Activated CD4-positive, alpha-beta T cell treated with anti-CD3 and anti-CD28 coated beads, Interleukin-2, amount 10 ng/mL, durations not matched to agents 7 days and 5 days (primary cell): ENCODE measurements around the gene GABPA. TPM values are rescaled to one million over a fixed set of nuclear protein-coding genes. Genes with fewer than 3 reads are reported as not detected.
A peak's percentile ranks its signal among the peaks of the same experiment; 100 is the strongest.
"Not testable (repeated sequence)": the region's sequence is repeated elsewhere in the genome, so short reads cannot be mapped to it uniquely, and the experiment has no call there.

ENCODE experiments used
- CTCF ChIA-PET: fragments of 350-600 bp; sonication (Branson Sonifier 250); formaldehyde crosslinking; loops from one replicate; lab custom pipeline; 2021; ENCODE audit warnings: antibody characterized with exemption; lab: Charles Lee
- POLR2A ChIA-PET: fragments of 350-600 bp; sonication (Branson Sonifier 250); formaldehyde crosslinking; loops from one replicate; lab custom pipeline; 2021; ENCODE audit warnings: antibody characterized with exemption; lab: Charles Lee
- DNase-seq: peaks from one replicate; pipeline ENCODE4 v3.0.0-alpha.2; 2020
- H3K27ac Mint-ChIP-seq: one replicate; pipeline ENCODE4 v1.8.0; 2021; ENCODE audit warnings: mild to moderate bottlenecking, moderate library complexity, mixed read lengths
- H3K27me3 Mint-ChIP-seq: one replicate; pipeline ENCODE4 v1.8.0; 2021; ENCODE audit warnings: mixed read lengths
- H3K36me3 Mint-ChIP-seq: one replicate; pipeline ENCODE4 v1.8.0; 2021; ENCODE audit warnings: low read depth, mixed read lengths
- H3K4me1 Mint-ChIP-seq: one replicate; pipeline ENCODE4 v1.8.0; 2021; ENCODE audit warnings: mixed read lengths
- H3K4me3 Mint-ChIP-seq: one replicate; pipeline ENCODE4 v1.8.0; 2021; ENCODE audit warnings: mild to moderate bottlenecking, moderate library complexity, mixed read lengths
- H3K9me3 Mint-ChIP-seq: one replicate; pipeline ENCODE4 v1.8.0; 2021; ENCODE audit warnings: mixed read lengths
- total RNA-seq, 2 experiments: library from RNA; stranded (reverse); gene quantifications; one replicate each; pipeline ENCODE4 v1.2.3, GENCODE V29; 2021

Gene GABPA
- total RNA-seq = 10 to 100 TPM; 26.9 TPM

DNA sequence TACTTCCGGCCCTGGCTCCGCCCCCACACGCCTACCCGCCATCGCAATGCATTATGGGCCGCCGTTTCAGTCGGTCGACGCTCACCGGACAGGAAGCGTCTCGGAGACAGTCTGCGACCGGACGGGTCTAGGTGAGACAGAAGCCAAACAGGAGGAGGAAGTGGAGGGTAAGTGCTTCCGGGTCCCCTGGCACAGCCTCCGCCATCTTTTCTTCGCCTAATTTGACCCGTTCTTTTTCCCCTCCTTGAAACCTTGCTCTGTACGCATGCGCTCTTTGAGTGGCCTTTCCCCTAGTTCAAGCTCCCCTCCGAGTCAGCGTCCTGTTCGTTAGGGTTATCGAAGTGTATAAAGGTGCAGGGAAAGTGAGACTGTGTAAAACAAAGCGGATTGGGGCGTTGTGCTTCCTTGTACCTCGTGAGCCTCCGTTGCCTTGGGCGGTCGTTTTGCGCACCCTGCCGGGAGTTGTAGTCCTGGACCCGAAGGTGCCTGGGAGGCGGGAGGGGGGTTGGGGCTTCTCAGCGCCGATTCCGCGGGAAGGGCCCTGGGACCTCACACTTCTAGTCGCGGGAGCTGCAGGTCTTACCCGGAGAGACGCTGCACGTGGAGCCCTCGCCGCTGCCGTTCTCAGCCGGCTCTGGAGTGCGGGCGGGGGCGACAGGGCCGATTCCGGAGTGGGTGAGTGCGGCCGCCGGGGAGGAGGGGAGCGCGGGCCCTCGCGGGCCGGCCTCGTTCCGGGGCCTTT, at the start of gene GABPA, which contains the start of gene ATP5PF:
Gene GABPA, plus strand, starts transcription at position 69 of the 742 bp plus-strand sequence. CDS start 6,627 bp downstream, outside the sequence.
Gene ATP5PF, minus strand, starts transcription at position 1 of the 742 bp plus-strand sequence. CDS start 5,110 bp downstream, outside the sequence.
- peak; percentile 98 for DNase-seq
- no peaks in the 10 kb centered on the region for H3K9me3 Mint-ChIP-seq
- peak within 1 kb of the TSS; percentile 99 for H3K4me3 Mint-ChIP-seq
- peak within 1 kb of the TSS; percentile 100 for H3K27ac Mint-ChIP-seq
- H3K4me1 Mint-ChIP-seq = peaks cover 50% of the 10 kb centered on the region
- ChIA-PET POLR2A (interaction anchor here (0.7 kb wide), 1 partner anchor 25 kb away, joined by 3 read pairs; no protein-coding TSS in a partner anchor), CTCF (interaction anchor here (0.6 to 1.7 kb wide), 9 partner anchors 14 to 139 kb away, joined by 3 to 6 read pairs (median 3); no protein-coding TSS in a partner anchor)
- H3K36me3 Mint-ChIP-seq = peaks cover 7% of the 10 kb centered on the region
- H3K27me3 Mint-ChIP-seq = no peaks in the 10 kb centered on the region

DNA sequence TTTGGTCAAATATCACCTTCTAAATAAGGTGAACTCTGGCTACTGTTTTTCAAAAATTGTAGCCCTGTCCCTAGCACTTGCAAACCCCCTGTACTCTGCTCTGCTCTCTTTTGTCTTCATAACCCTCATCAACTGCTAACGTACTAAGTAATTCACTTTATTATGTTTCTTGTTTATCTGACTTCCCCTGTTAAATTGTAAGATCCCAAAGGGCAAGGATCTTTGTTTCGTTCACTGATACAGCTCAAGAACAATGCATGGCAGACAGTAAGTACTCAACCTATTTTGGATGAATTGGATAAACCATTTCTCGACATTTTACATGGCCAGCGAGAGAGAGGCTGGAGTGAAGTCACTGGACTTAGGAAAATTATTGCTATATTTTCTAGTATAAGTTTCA, 47.0 kb upstream of the GABPA start:
- no peak for DNase-seq
- no peak overlapping the region for H3K27ac Mint-ChIP-seq
- ChIA-PET CTCF (no interaction called here), POLR2A (no interaction called here)
- no peaks in the 10 kb centered on the region for H3K4me1 Mint-ChIP-seq
- no peaks in the 10 kb centered on the region for H3K36me3 Mint-ChIP-seq
- H3K27me3 Mint-ChIP-seq = peaks cover 7% of the 10 kb centered on the region
- H3K9me3 Mint-ChIP-seq = no peaks in the 10 kb centered on the region
- no peak overlapping the region for H3K4me3 Mint-ChIP-seq

DNA sequence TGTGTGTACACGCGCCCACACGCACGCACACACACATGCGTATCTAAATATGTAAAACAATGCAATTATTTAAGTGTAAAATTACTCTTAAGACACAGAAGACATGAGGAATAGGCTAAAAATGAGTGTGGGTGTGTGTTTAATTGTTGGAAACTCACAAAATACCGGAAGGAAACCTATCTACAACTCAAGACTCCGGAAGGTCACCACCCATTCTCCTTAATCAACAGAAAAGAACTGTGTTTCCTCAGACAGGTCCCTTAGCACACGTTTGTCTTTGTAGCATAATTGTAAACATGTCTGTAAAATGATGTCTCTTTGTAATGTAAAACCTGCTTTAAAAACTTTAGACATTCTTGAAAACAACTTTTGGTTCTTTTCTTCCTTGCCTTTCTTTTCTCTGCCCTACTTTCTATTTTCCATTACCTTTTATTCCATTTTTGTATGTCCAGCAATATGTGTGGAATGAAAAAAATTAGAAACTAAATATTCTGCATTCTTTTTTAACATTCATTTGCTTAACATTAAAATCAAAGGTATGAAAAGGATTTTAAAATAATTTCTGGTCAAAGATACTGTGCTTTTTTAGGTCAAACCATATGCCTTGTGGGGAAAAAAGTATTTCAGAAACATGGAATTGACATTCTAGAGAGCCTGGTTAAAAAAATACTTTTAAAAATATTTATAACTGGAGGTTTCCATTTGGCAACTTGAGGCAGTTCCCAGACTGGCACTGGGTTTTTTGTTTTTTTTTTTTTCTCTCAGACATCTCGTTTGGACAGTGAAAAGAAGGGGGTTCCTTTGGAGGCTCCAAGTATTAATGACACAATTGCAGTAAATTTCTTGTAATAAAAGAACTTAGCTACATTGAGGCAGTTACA, 46.3 kb upstream of the GABPA start:
- H3K36me3 Mint-ChIP-seq = no peaks in the 10 kb centered on the region
- no peak overlapping the region for H3K4me3 Mint-ChIP-seq
- H3K9me3 Mint-ChIP-seq = no peaks in the 10 kb centered on the region
- ChIA-PET CTCF (no interaction called here), POLR2A (no interaction called here)
- H3K4me1 Mint-ChIP-seq = no peaks in the 10 kb centered on the region
- no peak for DNase-seq
- peaks cover 7% of the 10 kb centered on the region for H3K27me3 Mint-ChIP-seq
- no peak overlapping the region for H3K27ac Mint-ChIP-seq

DNA sequence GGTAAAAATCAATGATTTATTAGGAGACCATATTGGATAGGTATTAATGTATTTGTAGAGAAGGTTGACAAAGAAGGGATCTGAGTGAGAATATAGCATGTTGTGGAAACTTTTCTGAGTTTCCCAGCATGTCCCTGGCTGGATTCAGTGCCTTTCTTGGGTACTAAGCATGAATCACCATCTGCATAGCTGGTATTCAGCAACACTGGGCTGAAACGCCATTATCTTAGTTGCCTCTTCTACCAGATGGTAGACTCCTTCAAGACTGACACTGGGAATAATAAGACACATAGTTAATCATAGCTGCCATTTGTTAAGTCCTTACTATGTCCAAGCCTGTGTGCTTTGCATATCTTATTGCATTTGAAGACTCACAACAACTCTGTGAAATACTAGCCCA, 45.5 kb upstream of the GABPA start:
- no peaks in the 10 kb centered on the region for H3K36me3 Mint-ChIP-seq
- DNase-seq = no peak
- no peaks in the 10 kb centered on the region for H3K4me1 Mint-ChIP-seq
- H3K4me3 Mint-ChIP-seq = no peak overlapping the region
- ChIA-PET POLR2A (no interaction called here), CTCF (no interaction called here)
- H3K9me3 Mint-ChIP-seq = no peaks in the 10 kb centered on the region
- H3K27ac Mint-ChIP-seq = no peak overlapping the region
- peaks cover 7% of the 10 kb centered on the region for H3K27me3 Mint-ChIP-seq

DNA sequence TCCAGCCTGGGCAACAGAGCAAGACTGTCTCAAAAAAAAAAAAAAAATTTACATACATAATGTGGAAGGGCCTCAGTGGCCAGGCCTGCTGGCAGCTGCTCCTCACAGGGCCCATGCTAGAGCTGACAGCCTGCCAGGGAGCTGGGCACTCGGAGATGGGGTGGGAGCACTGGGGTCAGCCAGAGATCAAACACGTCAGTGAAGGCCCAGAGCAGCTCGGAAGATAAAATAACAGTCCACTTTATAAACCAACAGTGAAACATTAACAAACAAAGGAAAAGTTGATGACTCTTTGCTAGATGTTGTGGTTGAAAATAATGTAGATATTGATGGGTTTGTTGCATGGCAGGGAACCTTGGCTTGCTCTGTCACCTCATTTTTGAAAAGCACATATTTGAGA, 42.8 kb upstream of the GABPA start:
- H3K4me1 Mint-ChIP-seq = no peaks in the 10 kb centered on the region
- no peaks in the 10 kb centered on the region for H3K9me3 Mint-ChIP-seq

DNA sequence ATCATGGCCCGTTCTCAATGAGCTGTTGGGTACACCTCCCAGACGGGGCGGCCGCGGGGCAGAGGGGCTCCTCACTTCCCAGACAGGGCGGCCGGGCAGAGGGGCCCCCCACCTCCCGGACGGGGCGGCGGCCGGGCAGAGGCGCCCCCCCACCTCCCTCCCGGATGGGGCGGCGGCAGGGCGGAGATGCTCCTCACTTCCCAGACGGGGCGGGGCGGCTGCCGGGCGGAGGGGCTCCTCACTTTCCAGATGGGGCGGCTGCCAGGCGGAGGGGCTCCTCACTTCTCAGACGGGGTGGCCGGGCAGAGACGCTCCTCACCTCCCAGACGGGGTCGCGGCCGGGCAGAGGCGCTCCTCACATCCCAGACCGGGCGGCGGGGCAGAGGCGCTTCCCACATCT, 39.3 kb upstream of the GABPA start:
- DNase-seq, H3K4me3 Mint-ChIP-seq, H3K36me3 Mint-ChIP-seq, CTCF ChIA-PET, H3K27me3 Mint-ChIP-seq, H3K4me1 Mint-ChIP-seq, H3K27ac Mint-ChIP-seq, H3K9me3 Mint-ChIP-seq, POLR2A ChIA-PET: not testable (repeated sequence)

More for the DNA sequence above, 42.8 kb upstream of the GABPA start:
- no peak for DNase-seq
- POLR2A ChIA-PET = no interaction called here
- Mint-ChIP-seq H3K27me3 (peaks cover 2% of the 10 kb centered on the region), H3K27ac (no peak overlapping the region), H3K36me3 (no peaks in the 10 kb centered on the region), H3K4me3 (no peak overlapping the region)
- CTCF ChIA-PET = interaction anchor here (1.0 kb wide), 1 partner anchor 66 kb away, joined by 3 read pairs; no protein-coding TSS in a partner anchor

DNA sequence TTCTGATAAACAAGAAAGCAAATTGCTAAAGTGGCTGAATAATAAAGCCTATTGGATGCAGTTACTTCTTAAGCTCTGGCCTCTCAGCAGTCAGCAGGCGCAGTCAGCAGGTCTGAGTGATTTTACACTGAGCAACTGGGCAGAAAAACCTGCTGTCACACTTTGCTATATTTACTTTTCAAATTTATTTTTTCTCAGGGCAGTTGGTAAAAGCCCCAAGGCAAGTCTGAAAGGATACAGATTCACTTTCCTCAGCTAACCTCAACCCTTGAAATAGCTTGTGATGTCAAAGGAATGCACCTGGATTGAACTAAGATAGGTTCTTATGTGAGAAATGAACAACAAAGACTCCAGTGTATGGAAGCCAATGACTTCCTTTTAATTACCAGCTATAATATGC, 34.0 kb upstream of the GABPA start:
- Mint-ChIP-seq H3K4me1 (no peaks in the 10 kb centered on the region), H3K36me3 (no peaks in the 10 kb centered on the region), H3K4me3 (no peak overlapping the region), H3K9me3 (peaks cover 4% of the 10 kb centered on the region), H3K27me3 (no peaks in the 10 kb centered on the region), H3K27ac (no peak overlapping the region)
- DNase-seq = no peak
- POLR2A ChIA-PET = no interaction called here
- CTCF ChIA-PET = no interaction called here

DNA sequence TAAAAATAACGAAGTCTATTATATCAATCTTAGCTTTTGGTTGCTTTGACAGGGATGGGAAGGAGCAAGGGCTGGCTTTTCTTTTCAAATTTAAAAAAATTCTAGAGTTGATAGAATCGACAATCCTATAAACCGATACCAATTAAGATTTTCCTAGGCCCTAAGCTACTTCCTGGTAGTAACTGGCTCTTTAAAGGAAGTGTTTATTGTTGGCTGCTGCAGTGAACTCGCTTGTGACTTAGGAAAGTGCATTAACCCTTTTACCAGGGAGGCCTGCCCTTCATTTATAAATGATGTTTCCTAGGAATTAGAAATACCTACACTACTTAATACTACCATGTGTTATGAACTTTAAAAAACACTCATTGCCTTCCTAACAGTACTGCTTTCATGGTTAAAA, 33.2 kb upstream of the GABPA start:
- Mint-ChIP-seq H3K9me3 (peaks cover 4% of the 10 kb centered on the region), H3K4me3 (no peak overlapping the region), H3K36me3 (no peaks in the 10 kb centered on the region), H3K27me3 (no peaks in the 10 kb centered on the region), H3K27ac (no peak overlapping the region), H3K4me1 (no peaks in the 10 kb centered on the region)
- ChIA-PET POLR2A (no interaction called here), CTCF (interaction anchor here (0.6 kb wide), 1 partner anchor 229 kb away, joined by 3 read pairs; no protein-coding TSS in a partner anchor)
- no peak for DNase-seq

DNA sequence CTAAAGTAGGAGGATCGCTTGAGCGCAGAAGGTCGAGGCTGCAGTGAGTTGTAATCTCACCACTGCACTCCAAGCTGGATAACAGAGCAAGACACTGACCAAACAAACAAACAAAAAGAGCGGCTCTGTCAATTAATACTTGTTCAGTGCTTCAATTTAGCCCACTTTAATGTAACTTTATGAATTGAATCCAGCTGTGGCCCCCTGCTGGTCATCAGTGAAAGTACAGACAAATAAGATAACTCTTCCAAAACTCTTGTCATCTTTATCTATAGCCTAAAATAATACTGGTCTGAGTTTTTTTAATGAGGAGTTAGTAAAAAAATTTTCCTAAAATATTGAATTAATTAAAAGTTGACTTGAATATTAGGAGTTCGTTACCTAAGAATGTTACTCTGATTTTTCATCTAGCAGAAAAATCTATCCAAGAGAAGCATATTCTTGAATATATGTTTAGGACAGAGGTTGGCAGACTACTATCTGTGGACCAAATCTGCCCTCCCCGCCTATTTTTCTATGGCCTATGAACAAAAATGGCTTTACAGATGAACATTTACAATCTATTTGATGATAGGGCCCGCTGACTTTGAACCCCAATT, 26.2 kb upstream of the GABPA start:
- H3K4me1 Mint-ChIP-seq = no peaks in the 10 kb centered on the region

DNA sequence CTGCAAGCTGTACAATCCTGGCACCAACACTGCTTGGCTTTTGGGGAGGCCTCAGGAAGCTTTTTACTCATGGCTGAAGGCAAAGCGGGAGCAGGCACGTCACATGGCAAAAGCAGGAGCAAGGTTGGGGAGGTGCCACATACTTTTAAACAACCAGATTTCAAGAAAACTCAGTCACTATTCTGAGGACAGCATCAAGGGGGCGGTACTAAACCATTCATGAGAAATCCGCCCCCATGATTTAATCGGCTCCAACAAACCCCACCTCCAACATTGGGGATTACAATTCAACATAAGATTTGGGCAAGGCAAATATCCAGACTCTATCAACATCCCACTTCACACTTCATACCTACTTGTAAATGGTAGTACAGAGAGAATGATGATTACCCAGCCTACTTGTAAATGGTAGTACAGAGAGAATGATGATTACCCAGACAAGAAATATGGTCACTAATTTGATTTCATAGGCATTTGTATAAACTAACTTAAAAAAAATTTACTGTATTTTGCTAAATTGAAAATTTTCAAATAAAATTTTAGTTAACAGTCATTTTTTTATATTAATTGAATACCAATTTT, 25.0 kb upstream of the GABPA start:
- no peaks in the 10 kb centered on the region for H3K9me3 Mint-ChIP-seq
- no peak for DNase-seq
- no peaks in the 10 kb centered on the region for H3K4me1 Mint-ChIP-seq
- ChIA-PET POLR2A (no interaction called here), CTCF (no interaction called here)
- H3K27ac Mint-ChIP-seq = no peak overlapping the region
- H3K4me3 Mint-ChIP-seq = no peak overlapping the region
- H3K27me3 Mint-ChIP-seq = no peaks in the 10 kb centered on the region
- no peaks in the 10 kb centered on the region for H3K36me3 Mint-ChIP-seq

More for the DNA sequence above, 26.2 kb upstream of the GABPA start:
- Mint-ChIP-seq H3K4me3 (no peak overlapping the region), H3K27ac (no peak overlapping the region), H3K27me3 (no peaks in the 10 kb centered on the region), H3K36me3 (no peaks in the 10 kb centered on the region), H3K9me3 (no peaks in the 10 kb centered on the region)
- POLR2A ChIA-PET = no interaction called here
- CTCF ChIA-PET = interaction anchor here (0.8 to 1.3 kb wide), 2 partner anchors 8 to 26 kb away, joined by 3 to 4 read pairs; partner anchors contain the start of genes ATP5PF and GABPA
- DNase-seq = peak; percentile 56

DNA sequence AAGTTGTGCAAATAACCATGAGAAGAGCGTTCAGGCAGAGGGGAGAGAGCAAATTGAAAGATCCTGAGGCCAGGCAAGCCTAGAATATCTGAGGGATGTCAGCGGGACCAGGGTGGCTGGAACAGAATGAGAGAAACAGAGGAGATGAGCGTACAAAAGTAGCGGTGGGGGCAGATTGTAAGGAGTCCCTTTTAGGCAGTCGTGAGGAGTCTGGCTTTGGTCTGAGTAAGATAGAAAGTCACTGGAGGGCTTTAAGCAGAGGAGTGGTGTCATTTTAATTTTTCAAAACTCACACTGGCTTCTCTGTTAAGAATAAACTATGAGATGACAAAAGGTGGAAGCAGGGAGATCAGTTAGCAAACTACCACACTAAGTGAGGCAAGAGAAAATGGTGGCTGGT, 24.2 kb upstream of the GABPA start:
- ChIA-PET POLR2A (no interaction called here), CTCF (no interaction called here)
- no peak overlapping the region for H3K27ac Mint-ChIP-seq
- H3K4me3 Mint-ChIP-seq = no peak overlapping the region
- H3K36me3 Mint-ChIP-seq = no peaks in the 10 kb centered on the region
- no peaks in the 10 kb centered on the region for H3K27me3 Mint-ChIP-seq
- DNase-seq = no peak
- no peaks in the 10 kb centered on the region for H3K4me1 Mint-ChIP-seq
- no peaks in the 10 kb centered on the region for H3K9me3 Mint-ChIP-seq

DNA sequence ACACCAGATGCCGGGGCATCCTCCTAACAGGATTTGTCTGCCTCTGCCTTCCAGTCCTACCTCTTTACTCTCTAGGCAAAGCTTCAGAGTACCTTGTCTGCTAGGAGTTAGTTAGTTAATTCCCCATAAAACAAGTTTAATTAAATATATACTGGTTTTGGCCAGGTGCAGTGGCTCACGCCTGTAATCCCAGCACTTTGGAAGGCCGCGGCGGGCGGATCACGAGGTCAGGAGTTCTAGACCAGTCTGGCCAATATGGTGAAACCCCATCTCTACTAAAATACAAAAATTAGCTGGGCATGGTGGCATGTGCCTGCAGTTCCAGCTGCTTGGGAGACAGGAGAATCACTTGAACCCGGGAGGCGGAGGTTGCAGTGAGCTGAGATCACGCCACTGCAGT, 20.7 kb upstream of the GABPA start:
- H3K4me1 Mint-ChIP-seq, H3K36me3 Mint-ChIP-seq, H3K27ac Mint-ChIP-seq, CTCF ChIA-PET, H3K27me3 Mint-ChIP-seq, H3K4me3 Mint-ChIP-seq, DNase-seq, H3K9me3 Mint-ChIP-seq, POLR2A ChIA-PET: not testable (repeated sequence)
